Testis (tissue), 3 donors: ENCODE measurements around the gene FILIP1L. TPM values are rescaled to one million over a fixed set of nuclear protein-coding genes. Genes with fewer than 3 reads are reported as not detected.

Experiments
- DNase-seq: peaks from one replicate; pipeline ENCODE4 v3.0.0-alpha.2; 2019
- H3K27ac ChIP-seq, 2 donors: fragments of 200-600 bp; sonication (generic); one replicate each; pipeline ENCODE4 v1.5.1; 2019
- H3K27me3 ChIP-seq: fragments of 200-600 bp; sonication (generic); one replicate; pipeline ENCODE4 v1.5.1; 2019
- H3K36me3 ChIP-seq: fragments of 200-600 bp; sonication (generic); one replicate; pipeline ENCODE4 v1.5.1; 2017; ENCODE audit warnings: low read depth; ENCODE audit errors: missing control alignments
- H3K4me1 ChIP-seq: fragments of 200-600 bp; sonication (generic); one replicate; pipeline ENCODE4 v1.5.1; 2019
- H3K4me3 ChIP-seq, 2 donors: fragments of 200-600 bp; sonication (generic); one replicate each; pipeline ENCODE4 v1.5.1; 2017 to 2019
- H3K9me3 ChIP-seq: fragments of 200-600 bp; sonication (generic); one replicate; pipeline ENCODE4 v1.5.1; 2017
- CTCF ChIP-seq, 3 experiments: fragments of 450-650 bp in 2 of 3; fragments of 200-600 bp in 1 of 3; sonication (generic) in 1 of 3; IDR thresholded peaks; one replicate each; pipeline ENCODE4 v1.5.1; 2016 to 2019; ENCODE audit warnings: antibody characterized with exemption in 3 of 3, mild to moderate bottlenecking in 2 of 3, moderate library complexity in 1 of 3
- POLR2A ChIP-seq: fragments of 450-650 bp; IDR thresholded peaks from one replicate; pipeline ENCODE4 v1.6.1; 2017; ENCODE audit warnings: antibody characterized with exemption, mild to moderate bottlenecking, moderate library complexity
- WGBS, 2 donors: methylation state at CpG; one replicate each; pipeline ENCODE4 v1.1.5; 2018; 5-methylcytosine and 5-hydroxymethylcytosine counted together
- intact Hi-C: fragments of 100-400 bp; cut with DNase I; formaldehyde crosslinking; loops from one replicate; pipeline ENCODE4 v1.15.1; 2023; ENCODE audit warnings: low total_unique reads
- polyA plus RNA-seq: library from polyadenylated mRNA; stranded (reverse); fragments of 350-450 nt; fragmentation: Illumina TruSeq; extraction: RNeasy Lipid Tissue Mini Kit (QIAGEN cat#74804); gene quantifications from one replicate; pipeline ENCODE4 v1.2.3, GENCODE V29; 2014; ENCODE audit warnings: low read depth, low replicate concordance; ENCODE audit not compliant: insufficient read depth
- total RNA-seq, 2 donors: library from RNA; depleted of rRNA; stranded (reverse); fragments of >200 nt; gene quantifications; one replicate each; pipeline ENCODE4 v1.2.3, GENCODE V29; 2016

Gene FILIP1L
- total and polyA plus RNA-seq, 3 donors from 2014 or later = 16.5 to 20.1 (median 16.7) TPM

- Histone ChIP-seq H3K27ac (peak overlapping the region; percentile 39 to 60), H3K4me1 (peaks cover 47% of the 10 kb centered on the region)
These were observed 244.7 kb downstream of the FILIP1L start for GRCh38 chr3:99869621-99870020.

GRCh38 chr3:99868311-99868646 lies 246.0 kb downstream of the FILIP1L start:
- no peak overlapping the region for H3K4me3 ChIP-seq
- H3K4me1 ChIP-seq = peaks cover 47% of the 10 kb centered on the region
- WGBS, 2 donors = 7 to 16% methylated on average over 1 of the region's 1 CpG
- TF ChIP-seq POLR2A (no peak), CTCF (IDR thresholded peaks at IDR 0.05) (no peak)
- no peaks in the 10 kb centered on the region for H3K9me3 ChIP-seq
- H3K27me3 ChIP-seq = no peaks in the 10 kb centered on the region
- DNase-seq = no peak
- H3K27ac ChIP-seq = peak overlapping the region in 1 of 2 donors; percentile 60
- H3K36me3 ChIP-seq = no peaks in the 10 kb centered on the region
- intact Hi-C loops = no loop called here

More at GRCh38 chr3:99869621-99870020, 244.7 kb downstream of the FILIP1L start:
- no peak for TF ChIP-seq CTCF (IDR thresholded peaks at IDR 0.05)
- no peak for TF ChIP-seq POLR2A
- Histone ChIP-seq H3K36me3 (no peaks in the 10 kb centered on the region), H3K9me3 (no peaks in the 10 kb centered on the region), H3K4me3 (no peak overlapping the region), H3K27me3 (no peaks in the 10 kb centered on the region)
- 60 to 70% methylated on average over 1 of the region's 1 CpG for WGBS, 2 donors
- intact Hi-C loops = no loop called here
- peak; percentile 58 for DNase-seq

GRCh38 chr3:99867594-99868310 lies 246.5 kb downstream of the FILIP1L start:
- WGBS, 2 donors = 86 to 88% methylated on average over 3 of the region's 3 CpGs
- Histone ChIP-seq H3K27me3 (no peaks in the 10 kb centered on the region), H3K9me3 (no peaks in the 10 kb centered on the region), H3K36me3 (no peaks in the 10 kb centered on the region), H3K4me1 (peaks cover 44% of the 10 kb centered on the region), H3K27ac (peak overlapping the region in 1 of 2 donors; percentile 60), H3K4me3 (no peak overlapping the region)
- TF ChIP-seq CTCF (IDR thresholded peaks at IDR 0.05) (no peak), POLR2A (no peak)
- no peak for DNase-seq
- intact Hi-C loops = no loop called here

GRCh38 chr3:99866261-99866761 lies 248.0 kb downstream of the FILIP1L start:
- H3K27me3 ChIP-seq = no peaks in the 10 kb centered on the region
- H3K4me1 ChIP-seq = peaks cover 33% of the 10 kb centered on the region
- TF ChIP-seq POLR2A (no peak), CTCF (IDR thresholded peaks at IDR 0.05) (no peak)
- no peak overlapping the region for H3K4me3 ChIP-seq
- H3K9me3 ChIP-seq = no peaks in the 10 kb centered on the region
- DNase-seq = no peak
- 42 to 43% methylated on average over 3 of the region's 3 CpGs for WGBS, 2 donors
- intact Hi-C loops = no loop called here
- H3K36me3 ChIP-seq = no peaks in the 10 kb centered on the region
- H3K27ac ChIP-seq = peak overlapping the region in 1 of 2 donors; percentile 60

- Histone ChIP-seq H3K4me1 (peaks cover 25% of the 10 kb centered on the region), H3K9me3 (no peaks in the 10 kb centered on the region), H3K27me3 (no peaks in the 10 kb centered on the region), H3K4me3 (no peak overlapping the region), H3K27ac (no peak overlapping the region), H3K36me3 (no peaks in the 10 kb centered on the region)
- TF ChIP-seq POLR2A = no peak
- intact Hi-C loops = no loop called here
- 58 to 71% methylated on average over 1 of the region's 1 CpG for WGBS, 2 donors
- DNase-seq = no peak
These were observed 249.0 kb downstream of the FILIP1L start for GRCh38 chr3:99865321-99865720.
